GM11168 (cell line): ENCODE results near the gene DSCAML1.

Source experiments
- in situ Hi-C: fragments of 300-500 bp; cut with MboI; formaldehyde crosslinking; loops from one replicate; pipeline ENCODE4 v1.12.0; 2022; ENCODE audit warnings: low sequenced_read_pairs; ENCODE audit not compliant: unreplicated experiment

DSCAML1 gene

DNA sequence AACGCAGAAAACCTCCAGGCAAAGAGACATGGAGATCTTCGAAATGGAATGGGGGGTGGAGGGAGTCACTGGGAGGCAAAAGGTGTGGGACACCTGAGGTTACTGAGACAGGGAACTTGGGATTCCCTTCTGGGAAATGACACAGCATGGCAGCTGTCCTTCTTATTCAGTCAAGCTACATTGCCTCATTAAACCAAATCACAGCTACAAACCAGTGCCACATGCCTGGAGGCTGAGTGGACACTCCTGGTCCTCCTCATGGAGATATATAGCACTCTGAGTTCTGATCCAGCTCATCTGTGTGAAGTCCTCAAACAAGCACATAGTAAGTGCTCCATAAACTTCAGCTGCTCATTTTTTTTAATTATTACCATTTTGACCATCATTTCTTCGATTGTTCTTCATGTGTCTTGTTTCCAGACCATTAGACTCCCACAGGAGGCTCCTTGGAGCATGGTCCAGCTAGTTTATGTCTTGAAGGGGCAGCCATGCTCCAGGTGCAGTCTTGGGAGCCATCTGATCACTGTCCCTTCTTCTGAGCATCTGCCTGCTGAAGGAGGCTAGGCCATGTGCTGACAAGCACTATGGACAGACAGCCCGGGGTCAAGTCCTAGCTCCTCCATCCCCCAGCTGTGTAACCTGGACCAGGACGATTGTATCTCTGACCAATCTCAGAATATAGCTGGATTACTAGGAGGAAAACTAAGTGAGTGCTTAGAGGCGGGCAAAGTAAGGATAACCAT is 37.2 kb upstream of the DSCAML1 start:
- in situ Hi-C loops: no loop called here

DNA sequence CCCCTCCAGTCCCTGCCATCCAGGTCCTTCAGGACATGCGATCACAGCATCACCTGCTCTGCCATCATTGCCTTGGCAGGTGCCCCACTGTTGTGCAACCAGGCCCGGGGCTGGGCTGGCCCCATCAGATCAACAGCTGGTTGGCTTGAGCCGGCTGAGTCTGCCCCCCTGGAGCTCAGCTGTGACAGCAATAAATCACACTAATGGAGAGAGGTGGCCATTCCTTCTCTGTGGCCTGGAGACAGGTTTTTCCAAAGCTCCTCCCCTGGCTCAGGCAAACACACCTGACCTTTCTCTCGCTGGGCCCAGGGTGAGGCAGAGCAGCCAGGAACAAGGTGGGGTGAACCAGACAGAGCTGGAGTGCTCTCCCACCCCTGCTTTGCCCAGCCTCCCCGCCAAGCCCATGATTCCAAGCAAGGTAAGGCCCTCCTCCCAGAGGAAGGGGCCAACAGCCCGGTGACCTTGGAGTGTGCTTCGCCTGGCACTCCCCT is 36.4 kb upstream of the DSCAML1 start:
- in situ Hi-C loops: no loop called here

DNA sequence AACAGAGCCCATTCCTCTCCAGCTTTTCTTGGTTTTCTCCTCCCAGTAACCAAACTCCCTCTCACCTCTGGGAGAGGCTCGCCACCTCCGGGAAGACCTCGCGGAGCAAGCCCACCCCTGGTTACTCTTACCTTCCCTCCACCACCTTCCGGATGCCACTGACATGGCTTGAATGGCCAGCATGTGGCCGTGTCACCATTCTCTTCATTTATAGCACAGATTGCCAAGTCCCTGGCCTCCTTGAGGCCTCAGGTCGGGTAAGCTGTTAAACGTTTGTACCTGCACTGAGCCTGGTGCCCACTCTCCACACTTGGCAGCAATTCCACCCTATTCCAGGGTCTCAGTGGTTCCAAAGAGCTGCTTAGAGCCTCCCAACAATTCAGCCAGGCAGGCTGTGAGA is 35.5 kb upstream of the DSCAML1 start:
- in situ Hi-C loops: no loop called here

DNA sequence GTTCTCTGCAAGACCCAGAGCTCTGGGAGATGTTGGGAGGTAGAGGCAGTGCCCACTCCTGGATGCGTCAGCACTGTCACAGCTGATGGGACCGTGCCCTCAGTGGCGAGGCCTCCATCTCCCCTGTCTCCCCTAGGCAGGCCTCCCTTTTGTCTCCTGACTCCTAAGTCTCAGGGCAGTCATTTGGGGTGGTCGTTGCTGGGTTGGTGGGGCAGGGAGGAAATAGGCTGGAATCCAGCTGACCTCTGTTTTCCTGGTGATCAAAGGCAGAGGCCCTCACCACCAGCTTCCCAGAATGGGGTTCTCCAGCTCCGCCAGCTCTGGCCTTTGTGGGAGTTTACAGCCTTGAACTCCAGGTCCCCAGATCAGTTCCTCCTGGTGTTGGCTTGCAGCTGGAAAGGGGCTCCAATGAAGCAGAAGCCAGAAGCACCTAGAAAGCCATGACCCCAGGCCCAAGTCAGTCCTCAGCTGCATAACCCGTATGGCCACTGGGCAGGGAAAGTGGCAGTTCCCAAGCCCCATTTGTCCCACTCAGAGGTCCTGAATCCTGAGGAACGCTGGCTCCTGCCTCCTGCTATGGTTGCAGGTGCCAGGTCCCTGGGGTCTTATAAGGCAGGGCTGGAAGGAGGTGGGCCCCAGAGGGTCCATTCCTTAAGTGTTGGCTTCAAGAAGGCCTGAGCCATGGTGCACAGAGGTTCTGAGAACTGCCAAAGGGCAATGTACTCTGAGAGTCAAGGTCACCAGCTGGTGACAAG is 34.8 kb upstream of the DSCAML1 start:
- in situ Hi-C loops: no loop called here

DNA sequence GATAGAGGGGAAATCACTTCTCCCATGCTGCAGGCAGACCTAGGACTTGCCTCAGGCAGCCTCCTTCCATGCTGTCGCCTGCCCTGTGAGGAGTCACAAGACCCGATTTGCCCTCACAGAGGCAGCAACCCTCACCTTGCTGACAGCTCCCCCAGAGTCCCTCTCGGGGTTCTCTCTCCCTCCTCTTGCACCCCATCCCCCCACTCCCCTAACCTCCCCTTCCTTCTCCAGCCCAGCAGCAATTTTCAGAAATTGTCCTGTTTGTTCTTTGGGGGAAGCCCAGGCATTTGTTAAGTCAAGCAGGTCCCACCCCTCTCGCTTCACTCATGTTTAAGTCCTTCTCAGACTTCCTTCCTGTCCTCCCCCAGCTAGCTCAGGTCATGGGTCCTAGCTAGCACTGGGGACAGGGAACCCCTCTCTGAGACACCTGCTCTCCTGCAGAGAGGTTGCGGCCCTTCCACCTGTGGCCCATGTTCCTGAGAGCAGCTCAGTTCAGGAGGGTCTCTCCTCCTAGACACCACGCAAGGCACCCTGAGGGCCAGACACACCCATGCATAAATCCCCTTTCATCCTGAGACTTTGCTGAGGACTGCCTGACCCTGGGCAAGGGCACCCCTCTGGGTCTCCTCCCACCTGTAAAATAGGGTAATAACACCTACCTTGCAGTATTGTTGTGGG is 33.8 kb upstream of the DSCAML1 start:
- in situ Hi-C loops: no loop called here

DNA sequence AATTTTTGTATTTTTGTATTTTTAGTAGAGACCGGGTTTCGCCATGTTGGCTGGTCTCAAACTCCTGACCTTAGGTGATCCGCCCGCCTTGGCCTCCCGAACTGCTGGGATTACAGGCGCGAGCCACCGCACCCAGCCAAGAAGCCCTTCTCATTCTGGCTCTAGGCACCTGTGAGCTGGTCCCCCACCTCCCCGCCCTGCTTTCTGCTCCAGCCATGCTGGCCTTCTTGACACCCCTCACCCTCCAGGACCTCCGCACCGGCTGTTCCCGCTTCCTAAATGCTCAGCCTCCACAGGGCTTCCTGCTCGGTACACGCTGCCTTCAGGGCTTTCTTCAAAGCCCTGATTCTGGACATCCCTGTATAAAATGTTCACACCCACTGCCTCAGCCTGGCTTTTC is 33.1 kb upstream of the DSCAML1 start:
- in situ Hi-C loops: no loop called here

DNA sequence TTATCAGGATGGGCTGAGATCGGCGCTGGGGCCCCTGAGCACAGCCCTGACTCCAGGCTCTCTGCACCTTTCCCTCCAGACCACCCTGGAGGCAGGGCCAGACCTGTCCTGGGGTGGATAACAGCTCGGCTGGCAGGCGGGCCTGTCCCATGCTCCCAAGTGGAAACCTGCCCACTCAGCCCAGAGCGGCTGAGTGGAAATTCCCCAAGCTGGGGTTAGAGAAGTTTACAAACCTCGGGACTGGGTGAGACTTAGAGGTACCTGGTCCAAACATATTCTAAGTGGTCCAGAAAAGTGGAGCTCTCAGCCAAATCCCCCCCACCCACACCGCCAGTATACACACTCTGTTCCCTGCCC is 32.3 kb upstream of the DSCAML1 start:
- in situ Hi-C loops: no loop called here

DNA sequence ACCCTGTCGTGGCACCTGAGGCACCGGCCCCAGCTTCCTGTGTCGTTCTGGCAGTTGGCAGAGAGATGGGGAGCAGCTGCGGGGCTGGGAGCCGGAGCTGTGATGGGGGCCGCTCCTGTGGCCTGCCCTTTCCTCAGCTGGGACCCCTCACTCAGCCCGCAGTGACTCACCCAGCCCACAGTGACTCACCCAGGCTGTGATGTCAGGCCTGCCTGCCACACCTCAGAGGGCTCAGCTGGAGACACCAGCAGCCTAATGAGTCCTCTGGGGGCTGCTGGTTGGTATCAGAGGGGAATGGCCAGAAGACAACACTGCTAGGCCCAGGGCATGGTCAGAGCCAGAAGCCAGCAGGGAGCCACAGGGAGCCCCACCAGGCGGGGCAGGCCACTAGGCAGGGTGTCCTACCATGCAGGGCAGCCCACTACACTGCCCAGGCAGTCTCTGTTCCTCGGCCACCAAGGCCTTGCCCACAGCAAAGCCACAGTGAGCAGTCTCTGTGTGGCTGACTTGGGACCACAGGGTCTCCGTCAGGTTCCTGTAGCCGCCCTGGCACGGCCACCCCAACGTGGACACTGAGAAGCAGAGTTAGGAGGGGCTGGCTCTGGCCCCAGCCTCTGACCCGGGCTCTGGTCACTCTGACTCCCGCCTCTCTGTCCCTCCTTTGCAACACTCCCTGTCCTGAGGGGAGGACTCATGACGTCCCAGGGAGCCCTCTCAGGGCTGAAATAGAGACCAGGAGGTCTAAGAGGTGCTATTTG is 31.8 kb upstream of the DSCAML1 start:
- in situ Hi-C loops: no loop called here

DNA sequence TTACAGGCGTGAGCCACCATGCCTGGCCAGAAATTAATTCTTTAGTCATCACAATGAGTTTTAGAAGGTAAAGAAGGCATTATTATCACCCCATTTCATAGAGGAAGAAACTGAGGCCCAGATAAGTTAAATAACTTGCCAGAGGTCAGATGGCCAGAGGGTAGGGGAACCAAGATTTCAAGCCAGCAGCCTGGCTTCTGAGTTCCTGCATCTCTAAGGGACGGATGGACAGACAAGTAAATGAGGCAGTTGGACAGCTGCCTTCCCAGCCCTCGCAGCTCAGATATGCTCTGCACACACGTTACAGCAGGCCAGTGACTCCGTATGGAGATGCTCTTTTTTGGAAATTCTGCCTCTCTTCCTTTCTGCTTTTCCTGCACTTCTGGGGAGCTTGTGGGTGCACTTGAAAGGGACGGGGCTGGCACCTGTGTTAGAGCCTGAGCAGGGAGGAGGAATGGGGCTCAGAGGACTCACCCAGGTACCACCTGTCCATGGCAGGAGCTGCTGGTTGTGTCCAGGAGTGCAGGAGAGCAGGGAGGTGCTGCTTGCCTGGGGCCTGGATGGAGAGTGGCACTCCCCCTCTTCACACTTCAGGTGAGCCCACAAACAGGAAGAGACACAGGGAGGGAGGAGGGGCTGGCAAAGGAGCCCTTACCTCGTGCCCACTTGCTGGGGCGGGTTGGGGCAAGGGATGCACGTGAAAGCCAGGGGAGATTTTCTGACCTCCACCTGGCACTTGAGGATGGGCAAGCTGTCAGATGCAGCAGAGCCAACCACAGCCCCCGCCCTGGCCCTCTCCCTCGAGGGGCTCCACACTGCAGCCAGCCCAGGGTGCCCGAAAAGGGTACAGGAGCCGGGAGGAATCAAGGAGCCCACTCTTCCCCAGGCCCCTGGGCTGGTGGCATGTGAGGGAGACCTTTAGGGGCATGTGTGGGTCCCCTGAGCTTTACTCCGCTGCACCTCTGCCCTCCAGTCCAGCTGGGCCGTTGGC is 30.8 kb upstream of the DSCAML1 start:
- in situ Hi-C loops: no loop called here

DNA sequence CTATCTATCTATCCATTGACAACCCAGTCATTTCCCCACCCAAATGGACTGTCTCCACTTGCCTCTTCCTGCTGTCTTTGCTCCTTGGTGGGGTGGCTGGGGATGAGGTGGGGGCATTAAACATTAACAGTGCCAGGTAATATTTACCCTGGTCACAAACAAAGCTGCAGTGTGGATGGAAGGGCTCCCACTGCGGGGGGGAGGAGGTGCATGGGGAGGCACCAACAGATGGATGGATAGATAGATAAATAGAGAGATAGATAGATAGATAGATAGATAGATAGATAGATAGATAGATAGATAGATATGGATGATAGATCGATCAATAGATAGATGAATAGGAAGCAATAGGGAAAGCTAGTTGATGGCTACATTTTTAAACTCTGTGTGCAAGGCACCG is 29.8 kb upstream of the DSCAML1 start:
- in situ Hi-C loops: no loop called here

DNA sequence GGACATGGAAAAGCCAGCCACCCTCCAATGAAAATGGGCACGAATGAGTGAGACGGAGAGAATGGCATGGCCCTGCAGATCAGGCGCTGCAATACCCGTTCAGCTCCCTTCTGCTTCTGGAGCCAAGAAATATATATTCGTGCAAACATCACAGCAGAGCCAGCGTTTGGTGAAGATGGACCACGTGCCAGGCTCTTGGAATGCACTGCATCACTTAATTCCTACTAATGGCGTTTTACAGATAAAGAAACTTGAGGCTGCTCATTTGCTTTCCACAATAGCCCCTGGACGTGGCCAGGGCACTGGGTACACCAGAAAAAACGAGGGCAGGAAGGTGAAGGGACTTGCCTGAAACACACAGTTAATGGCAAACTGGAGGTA is 29.2 kb upstream of the DSCAML1 start:
- in situ Hi-C loops: no loop called here

DNA sequence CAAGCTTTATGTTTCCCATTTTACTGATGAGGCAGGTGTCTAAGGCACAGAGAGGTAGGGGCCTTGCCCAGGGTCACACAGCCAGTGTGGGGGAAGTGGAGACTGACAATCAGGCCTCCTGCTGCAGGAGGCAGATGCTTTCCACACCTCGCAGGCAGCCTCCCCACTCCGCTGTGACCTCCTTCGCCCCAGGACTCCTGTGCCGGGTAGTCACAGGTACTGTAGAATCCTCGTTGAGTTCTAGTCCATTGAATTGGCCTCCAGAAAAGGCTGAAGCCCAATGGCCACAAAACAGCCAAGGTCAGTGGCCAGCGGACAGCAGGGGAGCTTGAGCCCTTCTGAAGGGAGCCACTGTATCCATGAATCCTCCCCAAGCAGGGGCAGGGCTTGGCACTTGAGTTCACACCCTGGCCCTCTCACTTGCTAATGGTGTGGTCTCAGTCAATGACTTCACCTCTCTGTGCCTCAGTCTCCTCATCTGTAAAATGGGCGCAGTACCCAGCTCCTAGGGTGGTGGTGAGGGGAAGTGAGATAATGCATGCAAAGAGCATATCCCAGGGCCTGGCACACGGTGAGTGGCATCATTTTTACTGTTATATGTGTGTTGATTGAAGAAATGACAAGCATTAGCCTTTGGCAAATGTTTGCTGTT is 28.6 kb upstream of the DSCAML1 start:
- in situ Hi-C loops: no loop called here

DNA sequence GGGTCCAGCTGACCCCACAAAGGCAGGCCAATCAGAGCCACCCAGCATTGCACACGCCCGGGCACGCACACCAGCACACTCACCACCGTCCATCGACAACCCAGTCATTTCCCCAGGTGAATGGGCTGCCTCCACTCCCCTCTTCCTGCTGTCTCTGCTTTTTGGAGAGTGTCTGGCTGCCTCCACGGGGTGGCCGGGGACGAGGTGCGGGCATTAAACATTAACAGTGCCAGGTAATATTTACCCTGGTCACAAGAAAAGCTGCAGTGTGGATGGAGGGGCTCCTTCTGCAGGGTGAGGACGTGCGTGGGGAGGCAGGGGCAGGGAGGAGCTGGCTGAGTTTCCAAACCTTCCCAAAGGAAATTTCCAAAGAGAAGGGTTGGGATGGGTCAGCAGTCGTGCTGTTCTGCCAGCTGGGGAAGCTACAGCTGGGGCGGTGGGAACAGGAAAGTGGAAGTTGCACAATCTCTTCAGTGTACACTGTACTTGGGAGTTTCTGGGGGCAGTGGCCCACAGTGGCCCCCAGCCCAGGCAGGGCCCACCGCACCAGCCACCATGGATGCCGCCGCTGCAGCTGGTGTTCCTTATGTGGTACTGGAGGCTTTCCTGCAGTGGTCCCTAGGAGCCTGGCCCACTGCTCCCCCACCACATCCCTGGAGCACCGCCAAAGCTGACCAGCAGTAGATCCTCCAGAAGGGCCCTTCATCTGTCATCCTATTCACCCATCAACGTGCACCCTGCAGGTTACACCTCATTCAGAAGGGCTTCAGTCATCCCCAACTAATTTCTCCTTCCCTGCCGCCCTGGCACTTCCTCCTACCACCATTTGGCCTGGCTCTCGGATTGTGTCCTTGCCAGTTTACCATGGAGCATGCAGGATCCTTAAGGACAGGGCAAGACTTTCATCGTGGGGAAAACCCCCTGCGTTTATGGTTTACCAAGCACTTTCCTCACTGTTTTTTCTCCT is 27.8 kb upstream of the DSCAML1 start, which contains the start of gene FXYD2:
FXYD2 (minus strand) TSS at position 174 of the 967 bp plus-strand sequence; CDS start at position 108, 66 bp downstream.
- in situ Hi-C loops: no loop called here

DNA sequence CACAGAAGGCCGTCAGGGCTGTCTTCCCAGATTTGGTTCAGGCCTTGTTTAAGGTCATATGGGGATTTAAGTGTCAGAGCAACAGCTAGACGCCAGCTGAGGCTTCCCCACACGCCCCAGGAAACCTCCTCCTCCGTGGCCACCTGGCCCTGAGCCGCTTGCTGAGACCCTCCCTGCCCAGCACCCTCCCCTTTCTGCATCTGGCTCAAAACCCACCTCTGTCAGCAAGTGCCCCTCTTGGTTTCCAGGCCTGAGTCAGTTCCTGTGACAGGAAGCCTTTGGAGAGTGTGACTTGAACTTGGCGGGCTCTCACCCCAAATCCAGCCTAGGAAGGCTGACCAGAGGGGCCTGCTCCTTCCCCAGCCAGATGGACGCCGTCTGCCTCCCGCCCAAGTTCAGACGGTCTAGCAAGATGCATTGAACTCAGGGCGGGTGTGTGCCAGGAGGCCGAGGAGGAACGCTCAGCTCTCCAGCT is 27.0 kb upstream of the DSCAML1 start:
- in situ Hi-C loops: no loop called here

DNA sequence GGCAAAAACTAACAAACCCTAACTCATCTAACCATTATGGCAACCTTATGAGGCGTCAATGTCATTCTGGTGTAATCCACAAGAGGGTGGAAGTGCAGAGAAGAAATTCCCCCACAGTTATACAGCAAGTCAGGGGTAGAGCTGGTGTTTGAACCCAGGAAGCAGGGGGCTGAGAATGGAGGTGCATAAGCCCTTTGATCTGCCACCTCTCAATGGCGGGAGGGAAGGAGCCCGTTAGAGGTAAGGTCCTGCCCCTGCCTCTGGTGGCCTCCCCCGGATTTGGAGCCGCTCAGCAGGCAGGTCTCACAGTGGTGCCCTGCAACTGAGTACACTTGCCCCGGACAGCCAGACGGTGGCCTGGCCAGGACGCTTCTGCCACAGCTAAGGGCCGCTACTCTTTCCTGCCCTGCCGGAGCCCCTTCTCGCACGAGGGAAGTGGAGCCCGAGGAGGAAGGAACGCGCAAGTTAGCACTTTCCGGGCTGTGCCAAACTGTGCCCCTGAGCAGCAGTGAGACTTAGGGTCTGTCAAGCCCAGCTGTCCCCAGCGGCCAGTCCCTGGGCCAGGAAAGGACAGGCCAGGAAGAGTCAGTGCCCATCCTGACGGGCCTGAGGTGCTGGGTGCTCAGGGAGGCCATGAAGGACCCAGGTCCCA is 26.4 kb upstream of the DSCAML1 start:
- in situ Hi-C loops: no loop called here

DNA sequence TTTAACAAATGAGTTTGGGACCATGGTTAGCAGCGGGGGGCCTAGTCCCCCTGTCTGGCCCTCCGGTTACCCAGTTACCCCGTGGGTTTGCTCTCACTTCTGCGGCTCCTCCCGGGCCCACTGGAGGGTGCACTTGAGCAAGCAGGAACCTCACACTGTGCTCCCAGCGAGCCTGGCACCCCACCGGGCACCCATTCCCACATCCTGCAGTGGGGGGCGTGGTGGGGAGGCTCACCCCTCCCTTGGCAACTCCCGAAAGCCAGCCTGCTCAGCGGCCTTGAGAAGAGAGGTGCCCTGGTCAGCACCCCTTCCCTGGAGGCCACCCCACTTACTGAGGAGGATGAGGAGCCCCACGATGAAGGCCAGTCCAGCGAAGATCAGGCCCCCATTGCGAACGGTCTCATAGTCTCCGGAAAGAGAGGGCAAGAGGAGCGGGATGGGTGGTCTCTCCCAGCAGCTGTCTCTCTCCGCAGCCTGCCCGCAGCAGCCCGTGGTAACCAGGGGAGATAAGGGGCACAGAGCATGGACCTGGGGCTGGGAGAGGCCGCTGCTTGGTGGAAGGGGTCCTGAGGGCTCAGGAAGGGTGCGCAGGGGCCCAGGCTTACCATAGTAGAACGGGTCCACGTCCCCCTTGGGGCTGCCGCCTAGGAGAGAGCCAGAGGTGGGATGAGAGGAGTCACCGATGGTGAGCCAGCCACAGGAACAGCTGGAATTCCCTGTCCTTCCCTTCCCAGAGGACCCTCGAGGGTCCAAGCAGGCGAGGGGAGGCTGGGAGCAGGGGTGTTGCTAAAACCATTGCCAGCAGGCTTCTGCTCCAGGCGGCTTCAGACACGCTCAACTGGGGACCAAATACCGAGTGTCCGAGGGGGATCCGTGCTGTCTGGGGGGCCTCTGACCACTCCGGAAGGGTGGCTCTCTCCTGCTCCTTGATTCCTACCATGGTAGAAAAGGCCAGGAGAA is 25.3 kb upstream of the DSCAML1 start:
- in situ Hi-C loops: no loop called here
